LHCN-M2 (cell line): ENCODE results near the gene IFNG. TPM values are rescaled to one million over a fixed set of nuclear protein-coding genes. Genes with fewer than 3 reads are reported as not detected.
A peak's percentile ranks its signal among the peaks of the same experiment; 100 is the strongest.

Experiments
- DNase-seq: peaks from one replicate; pipeline ENCODE4 v3.0.0-alpha.2; 2012; ENCODE audit warnings: low read depth
- total RNA-seq: library from RNA; depleted of rRNA; stranded (reverse); fragments of >200 nt; gene quantifications from 2 replicates; pipeline ENCODE4 v1.2.3, GENCODE V29; 2014; rRNA removed

The IFNG gene
- total RNA-seq, 1 experiment from 2014 or later, result not detected

GRCh38 chr12:68118096-68118755 is 41.3 kb downstream of the IFNG start:
- no peak for DNase-seq

DNA sequence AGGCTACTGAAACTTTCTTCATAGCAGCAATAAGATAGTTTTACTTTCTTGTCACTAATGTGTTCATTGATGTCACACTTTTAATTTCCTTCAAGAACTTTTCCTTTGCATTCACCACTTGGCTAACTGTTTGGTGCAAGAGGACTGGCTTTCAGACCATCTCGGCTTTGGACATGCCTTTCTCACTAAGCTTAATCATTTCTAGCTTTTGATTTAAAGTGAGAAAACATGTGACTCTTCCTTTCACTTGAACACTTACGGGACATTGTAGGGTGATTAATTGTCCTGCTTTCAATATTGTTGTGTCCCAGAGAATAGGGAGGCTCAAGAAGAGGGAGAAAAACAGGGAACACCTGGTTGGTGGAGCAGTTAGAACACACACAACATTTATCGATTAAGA is 41.9 kb downstream of the IFNG start:
- DNase-seq, result no peak

GRCh38 chr12:68115281-68115680 is 44.3 kb downstream of the IFNG start:
- no peak for DNase-seq

DNA sequence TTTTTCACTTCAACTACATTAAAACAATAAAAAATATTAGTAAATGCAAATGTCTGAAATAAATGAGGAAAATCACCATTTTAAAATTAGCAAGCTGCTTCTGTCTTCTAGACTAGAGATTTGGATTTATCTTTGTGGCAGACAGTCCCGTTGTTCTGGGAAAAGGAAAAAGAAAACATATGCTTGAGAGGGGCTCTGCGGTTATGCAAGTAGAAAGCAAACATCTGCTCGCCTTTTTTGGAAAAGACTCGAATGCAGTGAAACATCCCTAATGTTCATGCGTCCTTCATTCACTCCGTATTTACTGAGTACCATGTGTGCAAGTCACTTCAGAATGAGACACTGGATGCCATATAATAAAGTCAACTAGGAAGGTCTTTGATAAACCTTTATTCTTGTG is 44.9 kb downstream of the IFNG start:
- no peak for DNase-seq

DNA sequence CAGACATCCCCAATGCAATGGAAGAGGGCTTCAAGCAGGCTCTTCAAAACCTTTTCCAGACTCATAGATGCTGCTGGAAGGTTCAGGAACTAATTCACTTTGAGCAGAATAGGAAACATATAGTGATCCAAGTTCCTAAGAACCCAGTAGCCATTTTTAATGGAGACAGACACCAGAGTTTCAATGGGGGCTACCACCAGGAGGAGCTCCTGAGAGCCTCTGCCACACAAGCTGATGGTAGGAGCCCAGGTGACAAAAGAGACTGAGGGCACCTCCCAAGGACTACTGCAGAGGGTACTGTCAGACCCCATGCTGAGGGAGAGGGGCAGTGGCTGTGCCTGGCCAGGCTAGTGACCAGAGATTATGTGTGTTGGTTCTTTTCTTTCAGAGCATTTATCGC is 45.9 kb downstream of the IFNG start:
- DNase-seq, result no peak

DNA sequence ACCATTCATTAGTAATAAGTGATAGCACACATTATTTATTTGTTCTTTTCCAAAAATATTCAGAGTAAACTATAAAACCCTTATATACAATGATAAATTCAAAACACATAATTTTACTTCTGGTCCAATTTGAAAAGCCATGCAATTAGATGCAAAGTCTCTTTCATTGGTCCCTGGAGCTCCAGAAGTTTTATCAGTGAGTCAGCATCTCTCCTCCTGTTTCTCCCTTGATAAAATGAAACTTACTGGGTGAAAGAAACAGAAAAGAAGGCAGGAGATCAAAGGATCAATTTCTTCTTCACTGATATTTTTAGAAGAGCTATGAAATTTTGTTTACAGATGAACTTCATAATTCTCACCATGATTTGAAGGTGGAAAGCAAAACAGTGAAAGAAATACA is 47.5 kb downstream of the IFNG start:
- DNase-seq, result peak; percentile 34

DNA sequence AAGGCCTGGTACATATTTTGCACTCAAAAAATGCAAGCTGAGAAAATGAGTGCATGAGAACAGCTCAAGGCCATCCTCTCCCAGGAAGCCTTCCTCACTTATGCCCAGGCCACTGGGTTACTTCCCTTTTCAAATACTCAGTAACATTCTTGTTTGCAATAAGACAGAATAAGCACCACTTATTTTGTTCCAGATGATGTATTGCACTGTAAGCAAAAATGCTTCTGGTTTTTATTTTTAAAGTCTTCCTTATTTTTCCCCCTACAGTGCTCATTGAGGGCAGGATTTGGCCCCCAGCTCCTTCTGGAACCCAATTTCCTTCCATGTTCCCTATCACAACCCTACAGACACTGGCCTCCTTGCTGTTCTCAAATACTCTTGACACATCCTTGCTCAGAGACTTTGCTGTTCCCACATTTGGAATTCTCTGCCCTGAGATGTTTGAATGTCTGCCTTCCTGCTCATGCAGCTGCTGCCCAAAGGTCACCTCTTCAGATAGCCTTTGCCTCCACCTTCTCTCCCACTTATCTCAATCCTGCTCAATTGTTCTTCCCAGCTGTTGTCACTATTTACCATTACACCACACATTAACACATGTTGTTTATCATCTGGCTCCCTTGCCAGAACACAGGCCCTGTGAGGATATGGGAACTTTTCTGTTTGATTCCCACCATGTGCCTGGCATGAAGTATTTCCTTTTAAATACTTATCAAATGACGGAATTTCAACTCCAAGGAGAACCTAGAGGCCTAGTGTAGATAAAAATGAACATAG is 49.9 kb downstream of the IFNG start:
- DNase-seq, result peak; percentile 56

DNA sequence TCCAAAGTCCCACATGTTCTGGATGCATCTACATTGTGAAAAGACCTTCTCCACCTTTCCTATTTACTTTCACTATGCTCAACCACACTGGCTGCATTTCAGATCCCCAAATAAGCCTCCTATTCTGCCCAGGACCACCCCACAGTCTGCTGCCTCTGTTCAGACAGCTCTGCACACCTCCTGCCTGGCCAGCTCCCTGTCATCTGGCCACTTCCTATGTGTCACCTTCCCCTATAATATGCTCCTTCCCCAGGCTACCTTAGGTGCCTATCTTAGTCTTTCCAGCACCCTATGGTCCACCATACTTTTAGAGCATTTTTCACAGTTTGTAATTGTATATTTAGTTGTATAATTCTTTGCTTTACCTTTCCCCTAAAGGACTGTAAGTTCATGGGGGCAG is 50.5 kb downstream of the IFNG start:
- no peak for DNase-seq

GRCh38 chr12:68106660-68107059 is 52.9 kb downstream of the IFNG start:
- DNase-seq, result no peak

DNA sequence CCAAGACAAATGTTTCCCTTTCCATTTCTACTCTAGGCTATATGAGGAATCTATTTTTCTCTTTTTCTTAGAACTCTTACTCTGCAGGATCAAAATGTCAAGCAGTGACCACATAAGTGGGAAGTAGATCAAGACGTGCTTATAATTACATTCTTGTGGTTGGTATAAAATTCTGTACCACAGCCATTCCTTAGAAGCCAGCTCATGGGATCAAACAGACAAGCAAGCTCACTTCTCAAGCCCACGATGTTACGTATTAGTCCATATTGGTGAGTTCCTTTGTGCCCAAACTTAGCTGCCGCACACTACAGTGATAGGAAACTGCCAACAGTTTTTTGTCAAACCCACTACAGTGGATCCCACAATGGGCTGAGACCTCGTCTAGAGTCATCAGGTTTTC is 53.4 kb downstream of the IFNG start:
- DNase-seq, result peak; percentile 93

Other genes starting within 250 kb of the IFNG start
- gene IFNG-AS1, start 170.3 kb downstream of the IFNG start, total RNA-seq, result not detected in 2 replicates
- gene IL26, start 66.1 kb upstream of the IFNG start, total RNA-seq, result not detected in 2 replicates
- not detected in 2 replicates for gene IL22, start 93.9 kb upstream of the IFNG start, total RNA-seq
- 14.6 and 18.7 TPM in 2 replicates for gene MDM1, start 172.6 kb upstream of the IFNG start, total RNA-seq